K562 (cell line): Measurements from ENCODE around the gene LRRC61. TPM values are rescaled to one million over a fixed set of nuclear protein-coding genes. Genes with fewer than 3 reads are reported as not detected.

Source experiments
- ATAC-seq: fragments of 200-7000 bp; cut with Tn5 transposase; 3 replicates; pipeline ENCODE4 v1.9.1; 2020; ENCODE audit warnings: moderate library complexity
- BruUV-seq: library from RNA; stranded (reverse); fragments of 400-500 nt; replicated peaks from 2 replicates; lab custom pipeline; 2021; lab: Mats Ljungman, UMichigan
- CTCF ChIA-PET: fragments of 300-600 bp; formaldehyde crosslinking; extraction: SDS; loops from one replicate; lab custom pipeline; 2021; ENCODE audit warnings: low intra/inter-chr PET ratio; lab: Yijun Ruan, JAX
- POLR2A ChIA-PET: fragments of 300-600, 350-650 bp; sonication (Branson Sonifier 250); formaldehyde crosslinking; extraction: SDS; loops from one replicate; lab custom pipeline; 2021; ENCODE audit warnings: antibody characterized with exemption, inconsistent platforms; lab: Yijun Ruan, JAX
- DNase-seq, 4 experiments: peaks; one replicate each; pipeline versions ENCODE4 v3.0.0 to v3.0.0-alpha.2; 2011 to 2018; ENCODE audit warnings: low spot score in 3 of 4, mixed read lengths in 3 of 4; ENCODE audit errors: extremely low read depth in 1 of 4
- FAIRE-seq: peaks from 2 replicates; lab custom pipeline; 2011; peaks lifted over from hg19 to GRCh38; lab: Jason Lieb, UNC
- H2AFZ ChIP-seq: 2 replicates; pipeline ENCODE4 v1.6.0; 2011; ENCODE audit warnings: low read depth, low read length, control low read depth, inconsistent platforms
- H3K27ac ChIP-seq: fragments of 200-600 bp; 3 replicates; pipeline ENCODE4 v1.8.0; 2011; ENCODE audit warnings: low read depth, mild to moderate bottlenecking, control low read depth, inconsistent platforms, low read length, moderate library complexity, mixed read lengths; ENCODE audit errors: extremely low read depth
- H3K27me3 ChIP-seq, 2 experiments: fragments of 300-600 bp in 1 of 2; 2 replicates in 1 of 2; 3 replicates in 1 of 2; pipeline versions ENCODE4 v1.6.0 to v1.8.0; 2011; ENCODE audit warnings: inconsistent platforms in 2 of 2, low read length in 2 of 2, mild to moderate bottlenecking in 1 of 2, mixed read lengths in 1 of 2, moderate library complexity in 1 of 2; ENCODE audit not compliant: control insufficient read depth in 2 of 2, insufficient read depth in 2 of 2
- H3K36me3 ChIP-seq: fragments of 300-600 bp; 3 replicates; pipeline ENCODE4 v1.8.0; 2011; ENCODE audit warnings: mild to moderate bottlenecking, low read length, inconsistent platforms; ENCODE audit not compliant: control insufficient read depth, insufficient read depth
- H3K4me1 ChIP-seq, 2 experiments: fragments of 200-600 bp in 1 of 2; replicated peaks in 1 of 2; 2 replicates in 1 of 2; 3 replicates in 1 of 2; pipeline versions ENCODE4 v1.5.1 to v1.8.0; 2011; ENCODE audit warnings: inconsistent platforms in 2 of 2, low read length in 2 of 2, mild to moderate bottlenecking in 1 of 2, mixed read lengths in 1 of 2, moderate library complexity in 1 of 2; ENCODE audit not compliant: control insufficient read depth in 2 of 2, insufficient read depth in 2 of 2
- H3K4me2 ChIP-seq: 2 replicates; pipeline ENCODE4 v1.6.1; 2011; ENCODE audit warnings: low read length, control low read depth, inconsistent platforms, mixed read lengths; ENCODE audit not compliant: insufficient read depth
- H3K4me3 ChIP-seq: fragments of 200-600 bp; sonication (generic), shearing (Covaris generic); 2 replicates; pipeline ENCODE4 v1.5.1; 2016; ENCODE audit warnings: control low read depth, inconsistent platforms
- H3K79me2 ChIP-seq: fragments of 200-600 bp; 3 replicates; pipeline ENCODE4 v1.8.0; 2011; ENCODE audit warnings: low read length, inconsistent platforms; ENCODE audit not compliant: control insufficient read depth, insufficient read depth
- H3K9ac ChIP-seq, 2 experiments: 2 replicates each; pipeline versions ENCODE4 v1.6.0 to v1.6.1; 2011; ENCODE audit warnings: low read depth in 2 of 2, low read length in 2 of 2, control low read depth in 1 of 2, inconsistent platforms in 1 of 2, mild to moderate bottlenecking in 1 of 2, mixed read lengths in 1 of 2; ENCODE audit not compliant: insufficient read depth in 1 of 2
- H3K9me1 ChIP-seq: one replicate; pipeline ENCODE4 v1.6.0; 2011; ENCODE audit warnings: inconsistent platforms, mild to moderate bottlenecking, low read length, moderate library complexity; ENCODE audit not compliant: control insufficient read depth, insufficient read depth
- H3K9me3 ChIP-seq: replicated peaks from 2 replicates; pipeline ENCODE4 v1.5.1; 2011; ENCODE audit warnings: low read depth, low read length, inconsistent platforms; ENCODE audit not compliant: control insufficient read depth, insufficient read depth
- H4K20me1 ChIP-seq: replicated peaks from 2 replicates; pipeline ENCODE4 v1.6.1; 2011; ENCODE audit warnings: low read length, inconsistent platforms, mixed read lengths; ENCODE audit not compliant: control insufficient read depth, insufficient read depth
- FOS ChIP-seq: IDR thresholded peaks from 3 replicates; pipeline ENCODE4 v1.6.1; 2011; ENCODE audit not compliant: insufficient read length; ENCODE audit errors: extremely low read depth
- GATA2 ChIP-seq: sonication (generic); formaldehyde crosslinking; IDR thresholded peaks from 2 replicates; pipeline ENCODE4 v1.4.0; 2020; ENCODE audit warnings: mild to moderate bottlenecking, missing genetic modification reagents
- KDM5B ChIP-seq: fragments of 200-600 bp; sonication (generic); IDR thresholded peaks from 2 replicates; pipeline ENCODE4 v1.6.1; 2012; ENCODE audit warnings: low read depth, mild to moderate bottlenecking, moderate library complexity, low read length, control low read depth, inconsistent platforms; ENCODE audit not compliant: insufficient replicate concordance
- KLF10 ChIP-seq: fragments of 250-450 bp; sonication (Bioruptor Pico); IDR thresholded peaks from 2 replicates; pipeline ENCODE4 v1.6.1; 2021; ENCODE audit warnings: matching md5 sums
- MAFF ChIP-seq: IDR thresholded peaks from 2 replicates; pipeline ENCODE4 v1.6.1; 2012; ENCODE audit warnings: low read length, improper control_type of control experiment
- MAZ ChIP-seq, 2 experiments: fragments of 450-650 bp in 1 of 2; sonication (generic) in 1 of 2; formaldehyde crosslinking; IDR thresholded peaks in 1 of 2; conservative IDR thresholded peaks in 1 of 2; 2 replicates each; pipeline versions ENCODE4 v1.4.0 to v1.5.0; 2020; ENCODE audit warnings: mild to moderate bottlenecking in 1 of 2, missing genetic modification reagents in 1 of 2
- POLR2A ChIP-seq: fragments of 450-650 bp; conservative IDR thresholded peaks from 2 replicates; pipeline ENCODE4 v1.6.1; 2016
- POLR2B ChIP-seq: fragments of 450-650 bp; IDR thresholded peaks from 2 replicates; pipeline ENCODE4 v1.6.1; 2018; ENCODE audit warnings: low read depth; ENCODE audit not compliant: partially characterized antibody
- RB1 ChIP-seq: fragments of 450-650 bp; IDR thresholded peaks from 2 replicates; pipeline ENCODE4 v1.6.1; 2017; ENCODE audit warnings: low read depth, mild to moderate bottlenecking
- STAG1 ChIP-seq: sonication (generic); formaldehyde crosslinking; IDR thresholded peaks from 2 replicates; pipeline ENCODE4 v1.5.0; 2020; ENCODE audit warnings: missing genetic modification reagents, borderline replicate concordance
- SUPT5H ChIP-seq: fragments of 450-650 bp; IDR thresholded peaks from 2 replicates; pipeline ENCODE4 v1.6.1; 2016
- WHSC1 ChIP-seq: IDR thresholded peaks from one replicate; pipeline ENCODE4 v1.6.1; 2012; ENCODE audit warnings: low read length, control low read depth, inconsistent platforms
- ZNF57 ChIP-seq: fragments of 450-650 bp; formaldehyde crosslinking; IDR thresholded peaks from 2 replicates; pipeline ENCODE4 v1.4.0; 2020; ENCODE audit warnings: mild to moderate bottlenecking, moderate library complexity
- WGBS: fragments of 100-300 bp; shearing (Covaris generic); methylation state at CpG from one replicate; pipeline ENCODE4 v1.1.6; 2016; ENCODE audit warnings: low coverage, mixed read lengths; ENCODE audit not compliant: insufficient coverage; ENCODE audit errors: missing lambda C conversion rate; 5-methylcytosine and 5-hydroxymethylcytosine counted together
- in situ Hi-C: fragments of 300-500 bp; cut with MboI; formaldehyde crosslinking; loops from 4 replicates; pipeline ENCODE4 v1.15.0; 2018; ENCODE audit warnings: inconsistent platforms, mixed read lengths
- intact Hi-C: fragments of 100-400 bp; cut with micrococcal nuclease; formaldehyde crosslinking; loops from 2 replicates; pipeline ENCODE4 v1.14.2; 2022
- polyA plus RNA-seq, 8 experiments: library from polyadenylated mRNA; depleted of rRNA in 4 of 8; stranded (reverse) in 5 of 8; unstranded in 3 of 8; fragments of >200 nt; fragmentation: Nextera tagmentation in 2 of 8; fragmentation: Illumina TruSeq in 1 of 8; extraction: Ambion mirVana in 2 of 8; extraction: Trizol in 1 of 8; gene quantifications; 2 replicates each; pipeline versions ENCODE4 v1.2.1 to v1.2.3, GENCODE V29; 2011 to 2014; ENCODE audit warnings: inconsistent platforms in 1 of 8, missing spikeins in 1 of 8
- total RNA-seq, 7 experiments: library from RNA; depleted of rRNA in 6 of 7; stranded (reverse); fragments of >200 nt in 6 of 7; fragmentation: Illumina TruSeq in 2 of 7; extraction: Trizol in 2 of 7; gene quantifications; 2 replicates each; pipeline versions ENCODE4 v1.2.1 to v1.2.3, GENCODE V29; 2011 to 2021; ENCODE audit warnings: low replicate concordance in 1 of 7
- TF ChIP-seq, protein P1 (sequence below): fragments of 250-450 bp; sonication (Bioruptor Pico); IDR thresholded peaks from 2 replicates; pipeline ENCODE4 v1.8.0; 2022; ENCODE audit warnings: inconsistent platforms

The LRRC61 gene
- total and polyA plus RNA-seq, 9 of the 15 experiments (the other 6 are each of a cell fraction or from before 2014, with no cell fraction given), result 1.3 to 55.2 (median 35.2) TPM

DNA sequence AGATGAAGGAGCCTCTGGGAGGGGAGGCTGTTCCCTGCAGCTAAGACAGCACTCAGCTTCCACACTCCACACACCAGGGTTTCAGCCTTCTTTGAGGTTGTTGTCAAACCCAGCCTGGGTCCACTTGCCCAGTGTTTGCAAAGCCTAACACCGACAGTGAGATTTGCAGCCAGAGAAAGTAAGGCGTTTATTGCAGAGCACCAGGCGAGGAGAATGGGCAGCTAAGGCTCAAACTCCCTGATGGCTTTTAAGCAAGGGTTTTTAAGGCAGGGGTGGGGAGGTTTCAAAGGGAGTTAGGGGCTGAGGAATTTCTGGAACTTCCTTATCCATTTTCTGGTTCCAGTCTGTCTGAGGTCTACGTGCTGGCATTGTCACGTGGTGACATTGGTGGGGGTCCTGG is 51.3 kb downstream of the LRRC61 start:
- H3K36me3 ChIP-seq, result peaks cover 61% of the 10 kb centered on the region
- in situ Hi-C loops (no loop called here), intact Hi-C loops (no loop called here)
- H3K4me3 ChIP-seq, result no peak overlapping the region
- H3K4me1 ChIP-seq, result peaks cover 49 to 59% of the 10 kb centered on the region in 2 experiments
- 86% methylated on average over 5 of the region's 5 CpGs for WGBS
- no peak for FAIRE-seq
- peak overlapping the region; percentile 9; the same call in 1 of the 2 replicates for H3K4me2 ChIP-seq
- H3K27ac ChIP-seq, result peak overlapping the region; percentile 2; the same call in 1 of the 3 replicates
- POLR2A ChIA-PET, result interaction anchor here (0.7 to 2.1 kb wide), 12 partner anchors 9 to 620 kb away, joined by 3 to 17 read pairs (median 4); no protein-coding TSS in a partner anchor
- DNase-seq, result no peak
- no peak overlapping the region for H2AFZ ChIP-seq
- BruUV-seq, result no TSS peak
- H3K79me2 ChIP-seq, result peaks cover 58% of the 10 kb centered on the region
- no peaks in the 10 kb centered on the region for H3K9me1 ChIP-seq
- H3K9ac ChIP-seq, result peak overlapping the region in 1 of 2 experiments; percentile 87; a peak in 1 of 4 replicates
- CTCF ChIA-PET, result no interaction called here
- no peaks in the 10 kb centered on the region for H3K27me3 ChIP-seq
- H4K20me1 ChIP-seq, result no peaks in the 10 kb centered on the region; the same call in 1 of the 2 replicates
- no peaks in the 10 kb centered on the region for H3K9me3 ChIP-seq
- TF ChIP-seq MAZ (CRISPR knock-in tag; conservative IDR thresholded peaks at IDR 0.05 in 1 of 2, IDR thresholded peaks at IDR 0.05 in 1 of 2) (0 out of 4 replicates have a peak, but pooled peaks of 1 of the 2 experiments have one; percentile 16), GATA2 (CRISPR knock-in tag) (peak; percentile 9; the same call in 1 of the 2 replicates), RB1 (no peak), STAG1 (CRISPR knock-in tag) (0 out of 2 replicates have a peak, but pooled peaks have one; percentile 2), KLF10 (CRISPR knock-in tag) (no peak), WHSC1 (peak; percentile 14), FOS (no peak), POLR2A (peak; percentile 55), SUPT5H (peak; percentile 55; the same call in 1 of the 2 replicates), KDM5B (peak; percentile 6), ZNF57 (no peak), POLR2B (peak; percentile 8), MAFF (no peak)
- TF ChIP-seq, protein P1, sequence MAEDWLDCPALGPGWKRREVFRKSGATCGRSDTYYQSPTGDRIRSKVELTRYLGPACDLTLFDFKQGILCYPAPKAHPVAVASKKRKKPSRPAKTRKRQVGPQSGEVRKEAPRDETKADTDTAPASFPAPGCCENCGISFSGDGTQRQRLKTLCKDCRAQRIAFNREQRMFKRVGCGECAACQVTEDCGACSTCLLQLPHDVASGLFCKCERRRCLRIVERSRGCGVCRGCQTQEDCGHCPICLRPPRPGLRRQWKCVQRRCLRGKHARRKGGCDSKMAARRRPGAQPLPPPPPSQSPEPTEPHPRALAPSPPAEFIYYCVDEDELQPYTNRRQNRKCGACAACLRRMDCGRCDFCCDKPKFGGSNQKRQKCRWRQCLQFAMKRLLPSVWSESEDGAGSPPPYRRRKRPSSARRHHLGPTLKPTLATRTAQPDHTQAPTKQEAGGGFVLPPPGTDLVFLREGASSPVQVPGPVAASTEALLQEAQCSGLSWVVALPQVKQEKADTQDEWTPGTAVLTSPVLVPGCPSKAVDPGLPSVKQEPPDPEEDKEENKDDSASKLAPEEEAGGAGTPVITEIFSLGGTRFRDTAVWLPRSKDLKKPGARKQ (CRISPR knock-in tag), result no peak
- ATAC-seq, result no peak
